HTR-8/SVneo (cell line): ENCODE data around the gene PIM3.

Experiments used
- DNase-seq: peaks from one replicate; pipeline ENCODE4 v3.0.0; 2011; ENCODE audit warnings: low spot score, mixed read lengths; ENCODE audit not compliant: insufficient read length
- FAIRE-seq: peaks from 2 replicates; lab custom pipeline; 2011; peaks lifted over from hg19 to GRCh38; lab: Jason Lieb, UNC

Gene PIM3

DNA sequence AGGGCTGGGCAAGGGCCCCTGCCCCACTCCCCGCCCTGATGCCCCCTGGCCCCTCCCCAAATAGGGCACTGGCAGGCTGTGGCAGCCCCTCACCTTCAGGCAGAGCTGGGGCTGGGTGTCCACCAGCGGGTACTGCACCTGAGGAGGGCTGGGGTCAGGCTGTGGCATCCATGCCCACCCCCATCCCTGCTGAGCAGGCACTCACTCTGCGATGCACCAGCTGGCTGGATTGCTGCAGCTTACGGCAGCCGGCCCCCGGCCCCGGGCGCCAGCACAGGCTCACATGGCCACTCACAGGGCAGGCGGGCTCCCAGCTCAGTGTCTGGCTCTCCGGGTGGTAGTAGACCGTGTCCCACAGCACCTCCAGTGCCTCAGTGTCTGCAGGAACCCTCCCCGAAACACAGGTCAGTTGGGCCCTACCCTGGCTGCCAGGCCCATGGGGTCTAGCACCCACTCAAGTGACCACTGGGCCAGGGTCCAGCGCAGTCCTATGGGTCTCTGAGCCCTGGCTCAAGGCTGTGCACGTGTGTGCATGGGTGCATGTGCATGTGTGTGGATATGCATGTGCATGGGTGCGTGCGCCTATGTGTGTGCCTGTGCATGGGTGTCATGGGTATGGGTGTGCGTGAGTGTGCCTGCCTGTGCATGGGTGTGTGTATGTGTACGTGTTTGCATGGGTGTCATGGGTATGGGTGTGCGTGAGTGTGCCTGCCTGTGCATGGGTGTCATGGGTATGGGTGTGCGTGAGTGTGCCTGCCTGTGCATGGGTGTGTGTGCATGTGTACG lies 37.6 kb downstream of the PIM3 start:
- no peak for FAIRE-seq
- no peak for DNase-seq

DNA sequence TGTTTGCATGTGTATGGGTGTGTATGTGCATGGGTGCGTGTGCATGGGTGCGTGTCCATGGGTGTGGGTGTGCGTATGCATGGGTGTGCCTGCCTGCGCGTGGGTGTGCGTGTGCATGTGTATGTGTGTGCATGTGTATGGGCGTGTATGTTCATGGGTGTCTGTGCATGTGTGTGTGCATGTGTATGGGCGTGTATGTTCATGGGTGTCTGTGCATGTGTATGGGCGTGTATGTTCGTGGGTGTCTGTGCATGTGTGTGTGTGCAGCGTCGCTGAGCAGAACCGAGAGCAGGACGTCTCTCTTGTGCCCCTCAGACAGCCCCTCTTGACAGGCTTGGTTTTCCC lies 38.1 kb downstream of the PIM3 start:
- no peak for DNase-seq
- peak; percentile 62 for FAIRE-seq

DNA sequence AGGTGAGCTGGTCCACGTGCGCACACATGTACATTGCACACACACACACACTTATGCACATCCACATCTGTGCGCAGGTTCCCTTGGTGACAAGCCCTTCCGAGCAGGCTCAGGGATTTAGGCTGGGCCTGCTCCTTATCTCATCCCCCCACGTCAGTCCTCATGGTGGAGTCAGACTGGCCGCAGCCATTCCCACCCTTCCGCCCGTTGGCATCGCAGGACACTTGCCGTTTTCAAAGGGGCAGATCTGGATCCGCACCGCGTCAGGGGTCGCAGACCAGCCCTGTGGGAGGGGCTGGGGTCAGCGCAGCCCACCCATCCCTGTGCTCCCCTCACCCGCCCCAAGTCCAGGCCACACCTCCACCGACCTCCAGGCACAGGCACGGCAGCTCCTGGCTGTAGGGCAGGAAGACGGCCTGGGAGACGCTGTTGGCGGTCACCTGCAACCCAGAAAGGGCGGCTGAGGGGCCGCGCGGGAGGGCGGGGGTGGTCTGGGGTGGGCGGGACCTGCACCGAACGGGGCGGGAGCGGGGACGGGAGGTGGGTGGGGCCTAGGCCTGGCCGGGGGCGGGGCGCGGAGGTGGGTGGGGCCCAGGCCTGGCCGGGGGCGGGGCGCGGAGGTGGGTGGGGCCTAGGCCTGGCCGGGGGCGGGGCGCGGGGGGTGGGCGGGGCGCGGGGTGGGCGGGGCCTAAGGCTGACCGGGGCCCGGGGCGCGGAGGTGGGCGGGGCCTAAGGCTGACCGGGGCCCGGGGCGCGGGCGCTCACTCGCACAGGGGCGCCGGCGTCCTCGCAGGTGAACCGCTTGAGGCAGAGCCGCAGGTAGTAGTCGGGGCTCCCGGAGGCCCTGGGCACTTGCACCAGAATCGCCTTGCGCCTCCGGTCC lies 38.7 kb downstream of the PIM3 start:
- DNase-seq, result no peak
- no peak for FAIRE-seq

DNA sequence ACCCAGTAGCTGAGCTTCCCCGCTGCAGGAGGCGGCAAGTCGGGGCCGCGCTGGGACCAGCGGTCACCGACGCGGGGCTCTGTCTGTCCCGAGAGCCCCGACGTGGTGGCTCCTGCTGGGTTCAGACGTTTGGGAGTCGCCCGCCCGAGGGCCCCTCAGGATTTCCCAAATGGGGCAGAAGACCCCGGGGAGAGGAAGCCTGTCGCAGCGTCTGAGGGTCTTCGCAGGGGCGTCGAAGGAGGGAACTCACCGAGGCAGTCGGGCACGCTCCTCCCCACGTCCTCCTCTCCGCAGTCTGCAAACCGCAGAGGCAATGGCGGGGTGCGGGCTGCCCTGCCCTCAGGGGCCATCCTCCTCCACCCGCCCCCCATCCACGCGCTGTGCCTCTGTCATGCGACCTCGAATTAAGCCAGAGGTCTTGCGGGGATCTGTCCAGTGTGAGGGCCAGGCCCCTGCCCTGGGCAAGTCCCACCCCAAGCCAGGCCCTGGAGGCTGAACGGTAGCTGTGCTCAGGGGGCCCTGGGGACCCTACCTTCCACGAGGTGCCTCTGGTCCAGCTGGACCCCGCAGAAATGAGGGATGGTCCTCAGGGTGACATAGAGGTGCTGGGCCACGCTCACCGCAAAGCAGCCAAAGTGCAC lies 39.5 kb downstream of the PIM3 start:
- FAIRE-seq, result no peak

DNA sequence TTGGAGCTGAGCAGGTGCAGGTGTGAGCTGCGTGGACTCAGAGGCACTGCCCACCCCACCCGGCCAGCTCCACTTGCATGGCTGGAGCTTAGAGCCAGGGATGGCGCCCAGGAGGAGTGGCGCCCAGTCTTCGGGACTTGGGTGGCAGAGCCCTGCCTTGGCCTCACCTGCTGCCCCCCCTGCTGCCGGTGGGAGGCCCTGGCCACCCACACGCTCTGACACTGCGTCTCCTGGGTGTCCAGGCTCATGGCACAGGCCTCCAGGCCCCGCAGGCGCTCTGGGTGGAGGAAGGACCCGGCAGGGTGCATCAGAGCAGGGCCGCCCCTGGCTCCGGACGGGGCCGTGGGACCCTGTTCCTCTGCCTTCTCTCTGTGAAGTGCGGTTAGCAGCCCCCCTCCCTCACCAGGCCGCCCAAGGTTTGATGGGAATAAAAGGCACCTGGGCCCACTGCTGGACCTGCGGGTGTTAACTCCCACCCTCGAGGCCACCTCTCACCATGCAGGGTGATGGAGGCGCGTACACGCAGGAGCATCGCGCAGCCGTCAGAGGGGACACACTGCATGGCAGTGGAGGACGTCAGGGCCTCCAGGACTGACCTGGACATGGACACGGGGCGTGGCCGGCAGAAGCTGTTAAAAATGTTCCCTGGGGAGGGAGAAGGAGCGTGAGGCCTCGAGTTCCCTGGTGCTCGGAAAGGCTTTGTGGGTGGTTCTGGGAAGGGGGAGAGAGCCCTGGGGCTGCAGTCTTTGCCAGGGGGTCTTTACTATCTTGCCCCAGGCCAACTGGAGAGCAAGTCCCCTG lies 40.2 kb downstream of the PIM3 start:
- FAIRE-seq, result no peak
- no peak for DNase-seq

More for the DNA sequence above, 39.5 kb downstream of the PIM3 start:
- no peak for DNase-seq

DNA sequence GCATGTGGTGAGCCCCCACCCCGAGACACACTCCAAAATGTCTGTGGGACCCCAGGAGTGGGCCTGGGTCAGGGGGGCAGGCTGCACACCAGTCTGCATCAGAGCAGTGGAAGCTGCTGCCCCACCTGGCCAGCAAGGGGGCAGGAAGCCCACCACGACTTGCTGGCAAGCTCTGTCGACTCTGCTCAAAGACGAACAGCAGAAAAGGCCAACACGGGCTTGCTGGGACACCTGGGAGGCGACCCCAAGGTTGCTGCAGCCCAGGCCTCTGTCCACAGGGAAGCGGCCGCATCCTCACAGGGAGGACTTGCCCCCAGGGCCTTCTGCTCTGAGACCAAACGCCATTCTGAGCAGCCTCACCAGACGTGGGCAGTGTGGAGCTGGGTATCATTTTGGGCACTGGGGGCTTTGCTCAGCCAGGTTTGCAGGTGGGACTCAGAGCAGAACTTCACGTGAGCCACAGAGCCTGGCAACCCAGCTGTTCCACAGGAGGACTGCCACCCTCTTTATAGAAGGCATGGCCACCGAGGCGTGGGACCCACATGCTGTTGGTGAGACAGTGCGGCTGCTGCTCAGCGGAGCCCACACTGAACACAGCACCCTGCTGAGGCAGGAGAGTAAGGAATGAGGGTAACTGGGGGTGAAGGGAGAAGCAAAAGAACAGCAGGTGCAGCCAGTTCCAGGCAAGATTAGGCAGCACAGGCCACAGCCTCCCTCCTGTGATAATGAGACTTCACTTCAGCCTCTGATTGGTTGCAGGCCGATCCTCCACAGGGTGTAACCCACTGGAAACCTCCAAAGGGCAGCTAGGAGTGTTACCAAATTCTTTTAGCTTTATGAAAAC lies 41.0 kb downstream of the PIM3 start:
- FAIRE-seq, result no peak
- no peak for DNase-seq

DNA sequence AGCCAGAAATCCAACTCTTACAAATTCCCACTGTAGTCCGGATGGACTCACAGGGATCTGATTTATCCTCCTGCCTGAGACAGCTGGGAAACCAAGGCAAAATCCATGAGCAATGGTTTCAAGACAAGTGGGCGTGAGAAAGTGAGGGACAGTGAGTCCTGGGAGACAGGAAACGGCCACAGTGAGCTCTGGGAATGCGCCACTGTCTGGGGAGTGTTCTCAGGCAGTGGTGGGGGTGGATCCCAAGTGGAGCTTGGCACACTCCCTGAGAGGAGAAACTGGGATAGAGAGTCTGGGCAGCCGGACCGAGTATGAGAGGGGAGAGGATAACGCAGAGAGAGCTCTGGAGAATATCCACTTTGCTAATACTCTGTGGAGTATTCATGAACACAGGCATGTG lies 42.2 kb downstream of the PIM3 start:
- FAIRE-seq (no peak), DNase-seq (no peak)

DNA sequence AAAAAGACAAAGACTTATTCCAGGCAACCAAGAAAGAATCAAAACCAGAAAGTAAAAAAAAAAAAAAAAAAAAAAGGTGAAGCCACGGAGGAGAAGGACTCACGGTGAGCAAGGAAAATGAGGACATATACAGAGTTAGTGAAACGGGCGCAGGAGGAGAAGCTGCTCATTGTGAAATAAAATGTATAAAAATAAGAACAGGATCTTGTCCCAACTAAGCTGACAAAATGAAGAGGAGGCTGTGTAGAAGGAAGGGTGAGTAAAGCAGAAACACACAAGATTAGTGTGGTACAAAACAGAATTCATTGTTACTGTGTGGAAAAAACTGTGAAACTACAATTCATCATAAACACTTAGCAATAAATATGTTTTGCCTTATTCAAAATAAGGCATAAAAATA lies 44.3 kb downstream of the PIM3 start:
- DNase-seq (no peak), FAIRE-seq (no peak)

DNA sequence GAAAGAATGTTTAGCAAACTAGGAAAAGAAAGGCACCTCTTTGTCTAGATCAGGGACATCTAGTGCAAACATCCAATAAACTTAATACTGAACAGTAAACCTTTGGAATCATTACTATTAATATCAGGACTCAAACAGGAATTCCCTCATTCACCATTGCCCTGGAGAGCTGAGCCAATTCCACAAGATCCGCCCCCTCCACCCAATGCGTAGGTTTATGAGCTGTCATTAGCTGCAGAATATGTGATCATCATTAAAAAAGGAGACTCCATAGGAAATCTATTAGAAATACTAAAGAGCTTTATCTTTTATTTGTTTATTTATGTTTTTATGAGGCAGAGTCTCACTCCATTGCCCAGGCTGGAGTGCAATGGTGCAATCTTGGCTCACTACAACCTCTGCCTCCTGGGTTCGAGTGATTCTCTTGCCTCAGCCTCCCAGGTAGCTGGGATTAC lies 46.5 kb downstream of the PIM3 start:
- FAIRE-seq, result no peak
- DNase-seq, result no peak

DNA sequence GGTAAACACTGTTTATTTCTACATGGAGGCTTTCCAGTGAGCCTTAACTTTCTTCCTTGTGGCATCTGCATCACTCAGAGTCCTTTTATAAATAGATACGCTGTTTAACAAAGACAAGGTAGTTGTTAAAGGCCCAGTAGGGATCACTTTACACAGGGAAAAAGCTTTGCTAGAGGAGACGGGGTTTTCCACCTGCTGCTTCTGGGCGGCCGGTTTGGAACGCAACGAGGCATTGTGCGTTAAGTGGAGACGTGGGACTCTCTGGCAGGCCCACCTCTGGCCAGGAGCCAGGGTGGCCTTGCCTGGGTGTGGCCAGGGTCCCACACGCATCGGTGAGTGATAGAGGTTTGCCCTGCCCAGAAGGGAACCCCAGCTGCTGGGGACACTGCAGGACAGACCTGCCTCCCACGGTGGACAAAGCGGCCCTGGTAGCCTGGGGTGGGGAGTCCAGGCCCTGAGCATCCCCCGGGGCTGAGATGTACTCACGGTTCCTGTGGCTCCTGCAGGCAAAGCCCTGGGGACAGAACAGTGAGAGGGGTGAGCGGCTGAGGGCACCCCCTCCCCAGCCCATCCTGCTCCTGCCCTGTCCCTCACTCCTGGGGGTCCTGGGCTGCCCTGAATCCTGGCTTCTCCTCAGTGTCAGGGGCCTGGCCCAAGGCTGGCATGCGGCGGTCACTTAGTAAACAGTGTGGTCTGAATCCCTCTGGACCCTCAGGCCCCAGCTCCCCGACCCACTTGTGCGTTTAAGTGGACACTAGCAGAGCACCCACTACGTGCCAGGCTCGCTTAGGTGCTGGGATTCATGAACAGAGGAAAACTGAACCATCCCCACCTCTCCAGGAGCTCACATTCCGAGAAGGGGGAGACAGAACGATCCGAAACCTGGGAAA lies 47.8 kb downstream of the PIM3 start:
- DNase-seq, result no peak
- FAIRE-seq, result no peak

DNA sequence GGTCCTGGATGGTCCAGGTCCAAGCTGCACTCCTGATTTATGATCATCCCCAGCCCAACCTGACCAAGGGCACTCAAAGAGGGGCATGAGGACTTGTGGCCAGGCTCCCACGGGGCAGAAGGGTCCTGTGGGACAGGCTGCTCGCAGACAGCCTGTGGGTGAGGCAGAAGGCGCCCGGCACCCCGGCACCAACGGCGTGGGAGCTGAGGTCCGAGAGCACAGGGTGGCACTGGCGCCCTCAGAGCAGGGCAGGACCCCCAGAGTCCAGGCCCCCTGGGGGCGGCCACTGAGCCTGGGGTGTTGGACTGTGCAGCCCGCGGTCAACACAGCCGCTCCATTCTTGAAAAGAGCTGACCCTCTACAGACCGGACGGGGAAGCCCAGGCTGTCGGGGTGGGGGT lies 48.7 kb downstream of the PIM3 start:
- DNase-seq (no peak), FAIRE-seq (no peak)

DNA sequence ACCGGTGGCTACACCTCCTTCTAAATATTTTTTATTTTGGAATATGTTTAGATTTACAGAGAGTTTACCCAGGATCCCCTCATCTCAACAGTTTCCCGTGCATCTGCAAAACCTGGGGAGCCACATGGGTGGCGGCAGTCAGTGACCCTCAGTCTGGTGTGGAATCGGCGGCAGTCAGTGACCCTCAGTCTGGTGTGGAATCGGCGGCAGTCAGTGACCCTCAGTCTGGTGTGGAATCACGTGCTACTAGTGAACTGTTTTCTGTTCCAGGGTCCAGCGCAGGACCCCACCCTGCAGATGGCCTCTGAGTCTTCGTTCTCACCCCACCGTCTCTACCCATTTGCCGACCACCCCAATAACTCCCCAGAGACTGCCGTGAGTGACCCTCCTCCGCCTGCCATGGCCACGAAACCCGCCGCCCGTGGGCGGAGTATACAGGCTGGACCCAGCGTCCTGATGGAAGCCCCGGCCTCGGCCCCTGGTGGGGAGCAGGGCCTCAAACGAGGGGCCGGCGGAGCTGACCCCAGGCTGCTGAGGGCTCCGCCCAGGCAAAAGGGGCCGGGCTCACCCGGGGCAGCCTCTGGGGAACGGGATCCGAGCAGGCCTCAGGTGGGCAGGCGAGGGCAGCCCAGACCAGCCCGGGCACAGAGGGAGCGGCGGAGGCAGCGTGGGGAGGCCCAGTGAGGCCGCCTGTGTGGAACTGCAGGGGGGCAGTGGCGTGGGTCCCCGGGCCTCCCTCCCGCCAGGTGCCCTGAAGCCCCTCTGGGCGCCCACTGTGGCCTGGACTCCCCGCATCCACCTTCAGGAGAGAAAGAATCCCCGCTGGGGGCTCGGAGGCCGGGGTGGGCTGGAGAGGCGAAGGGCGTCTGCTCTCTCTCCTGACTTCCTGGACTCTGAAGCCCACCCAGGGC lies 49.4 kb downstream of the PIM3 start:
- DNase-seq, result no peak
- peak; percentile 97 for FAIRE-seq

DNA sequence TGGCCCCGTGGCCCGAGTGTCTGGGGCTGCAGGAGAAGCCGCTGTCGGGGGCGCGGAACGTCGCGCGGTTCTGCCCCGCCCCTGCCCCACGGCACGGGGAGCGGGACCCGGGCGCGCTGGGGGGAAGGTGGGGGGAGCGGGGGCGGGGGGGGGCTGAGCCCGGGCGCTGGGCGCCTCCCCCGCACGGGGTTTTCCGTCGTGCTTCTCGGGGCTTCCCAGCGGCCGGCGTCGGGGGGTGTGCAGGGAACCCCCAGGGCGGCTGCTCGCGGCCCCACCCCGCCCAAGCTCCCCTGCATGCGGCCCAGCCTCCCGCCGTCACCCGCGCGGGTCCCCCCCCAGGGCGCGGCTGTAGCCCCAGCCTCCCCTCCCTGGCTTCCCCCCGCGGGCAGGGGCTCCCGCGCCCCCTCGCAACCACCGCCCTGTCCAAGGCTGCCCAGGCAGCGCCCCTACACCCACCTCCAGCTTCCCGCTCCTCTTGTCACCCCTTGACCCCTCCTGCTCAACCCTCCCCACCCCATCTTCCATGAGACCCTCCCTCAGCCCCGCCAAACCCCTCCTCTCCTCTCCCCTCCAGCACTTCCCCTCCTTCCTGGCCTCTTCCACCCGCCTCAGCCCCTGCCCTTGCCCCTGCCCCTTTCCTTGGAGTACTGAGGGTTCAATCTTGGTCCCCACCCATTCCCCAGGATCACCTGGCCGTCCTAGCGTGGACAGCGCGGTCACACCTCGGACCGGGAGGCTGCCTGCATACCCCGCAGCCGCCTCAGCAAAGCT lies 50.3 kb downstream of the PIM3 start:
- DNase-seq (no peak), FAIRE-seq (no peak)

DNA sequence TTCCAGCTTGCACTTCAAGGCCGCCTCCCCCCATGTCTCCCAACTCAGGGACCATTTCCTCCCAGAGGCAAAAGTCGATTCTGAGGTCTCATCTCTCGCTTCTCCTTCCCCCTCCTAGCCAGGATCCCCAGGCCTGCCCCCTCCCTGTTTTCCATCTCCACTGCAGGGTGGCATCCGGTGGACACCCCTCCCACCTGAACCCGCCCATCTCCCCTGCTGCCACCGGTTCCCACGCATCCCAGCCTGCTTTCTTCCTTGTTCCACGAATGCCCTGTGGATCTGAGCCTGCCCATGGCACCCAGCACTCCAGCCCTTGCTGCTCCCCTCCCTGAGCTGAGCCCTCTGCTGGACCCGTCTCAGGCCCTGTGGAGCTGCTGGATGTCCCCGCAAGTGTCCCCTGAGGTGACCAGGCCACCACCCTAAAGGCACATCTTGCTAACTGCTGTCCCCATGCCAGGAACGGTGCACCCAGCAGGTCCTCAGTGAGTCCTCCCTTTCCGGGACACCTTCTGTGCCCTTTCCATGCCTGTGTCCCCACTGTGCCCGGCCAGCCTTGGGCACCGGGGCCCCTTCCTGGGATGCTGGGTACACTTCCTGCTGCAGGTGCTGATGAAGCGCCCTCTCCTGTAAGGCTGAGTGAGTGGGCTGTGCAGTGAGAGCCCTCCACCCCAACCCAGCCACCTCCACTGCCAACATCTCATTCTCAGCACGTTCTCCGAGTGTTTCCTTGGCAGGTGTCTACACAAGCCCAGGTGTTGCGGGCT lies 51.1 kb downstream of the PIM3 start:
- FAIRE-seq (no peak), DNase-seq (no peak)

DNA sequence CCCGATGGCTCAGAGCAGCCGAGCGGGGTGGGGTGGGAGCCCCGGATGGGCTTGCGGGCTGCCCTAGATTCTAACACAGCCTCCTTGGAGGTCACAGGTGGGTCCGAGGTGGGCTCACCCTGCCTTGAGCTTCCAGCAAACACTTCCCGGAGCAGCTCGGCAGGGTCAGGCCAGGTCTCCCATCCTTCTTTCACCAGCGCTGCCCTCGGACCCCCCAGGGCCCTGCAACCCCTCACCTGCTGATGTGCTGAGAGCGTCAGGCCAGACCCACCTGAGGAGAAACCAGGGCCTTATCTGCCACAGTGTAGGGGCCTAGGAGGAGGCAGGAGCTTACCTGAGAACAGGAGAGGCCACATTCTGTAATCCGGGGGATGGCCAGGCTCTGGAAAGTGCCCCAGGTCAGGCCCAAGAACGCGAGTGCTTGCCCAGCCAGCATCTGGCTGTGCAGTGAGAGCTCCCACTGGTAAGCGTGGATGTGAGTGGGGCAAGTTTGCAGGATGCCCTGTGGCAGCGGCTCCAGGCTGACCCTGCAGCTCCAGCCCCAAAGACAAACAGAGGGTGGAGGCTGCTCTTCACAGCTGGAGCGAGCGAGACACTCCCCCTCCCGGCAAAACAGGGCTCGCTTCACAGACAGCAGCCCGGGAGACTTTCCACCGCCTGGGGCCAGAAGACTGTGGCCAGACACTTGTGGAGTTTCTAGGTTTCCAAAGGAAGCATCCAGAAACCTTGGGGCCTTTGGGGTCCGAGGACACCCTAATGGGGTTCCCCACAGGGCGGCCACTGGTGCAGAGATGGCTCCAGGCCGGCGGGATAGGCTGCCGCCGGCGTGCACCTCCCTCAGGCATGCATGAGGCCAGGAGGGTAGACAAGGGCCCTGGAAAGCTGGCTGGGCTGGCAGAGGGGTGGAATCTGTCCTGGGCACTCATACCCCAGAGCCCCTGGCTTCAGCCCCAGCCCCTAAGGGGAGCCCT lies 51.9 kb downstream of the PIM3 start, which contains the start of gene IL17REL:
TSS of gene IL17REL (minus strand) at position 555 of the 971 bp plus-strand sequence. CDS start at position 436, 119 bp downstream.
- no peak for FAIRE-seq
- DNase-seq, result no peak
